Cardiac fibroblast (primary cell): ENCODE results near the gene PI4K2A.

ENCODE experiments used
- DNase-seq, 2 donors: peaks; one replicate each; pipeline versions ENCODE4 v3.0.0 to v3.0.0-alpha.2; 2010; ENCODE audit warnings: low read depth in 2 of 2
- H3K4me3 ChIP-seq, 2 donors: replicated peaks in 1 of 2; 1 replicate in 1 of 2; 2 replicates in 1 of 2; pipeline ENCODE4 v1.5.1; 2011; ENCODE audit warnings: low read depth in 2 of 2, low read length in 2 of 2, mild to moderate bottlenecking in 2 of 2, moderate library complexity in 1 of 2
- CTCF ChIP-seq: IDR thresholded peaks from one replicate; pipeline ENCODE4 v1.5.1; 2011; ENCODE audit warnings: low read depth, mild to moderate bottlenecking, low read length, inconsistent platforms

Gene PI4K2A

GRCh38 chr10:97640174-97640867 lies at the start of gene PI4K2A:
PI4K2A (plus strand) TSS chr10:97640671; CDS start chr10:97640743, 72 bp downstream.
- peak; percentile 100 for DNase-seq
- H3K4me3 ChIP-seq = peak within 1 kb of the TSS; percentile 79 to 82
- no peak for TF ChIP-seq CTCF

- H3K4me3 ChIP-seq = no peak overlapping the region
- no peak for DNase-seq
- no peak for TF ChIP-seq CTCF
Observed at GRCh38 chr10:97590748-97591495, 49.5 kb upstream of the PI4K2A start.

- DNase-seq = peak; percentile 61
- no peak overlapping the region for H3K4me3 ChIP-seq
- TF ChIP-seq CTCF = no peak
Observed at GRCh38 chr10:97593421-97593820, 47.0 kb upstream of the PI4K2A start.

- no peak overlapping the region for H3K4me3 ChIP-seq
- peak; percentile 87 to 93 for DNase-seq
- peak; percentile 14 for TF ChIP-seq CTCF
Observed at GRCh38 chr10:97596101-97597082, 44.1 kb upstream of the PI4K2A start.

- TF ChIP-seq CTCF = no peak
- no peak overlapping the region for H3K4me3 ChIP-seq
- no peak for DNase-seq
Observed at GRCh38 chr10:97597778-97598177, 42.7 kb upstream of the PI4K2A start.
